CD4-positive, alpha-beta T cell treated with Interleukin-12 subunit alpha and Interleukin-12 subunit beta, for 1 hour (primary cell): Measurements from ENCODE around the gene IL1RAPL2.
"Not testable (repeated sequence)": the region's sequence is repeated elsewhere in the genome, so short reads cannot be mapped to it uniquely, and the experiment has no call there.

Experiments used
- DNase-seq: peaks from one replicate; pipeline ENCODE4 v3.0.0-alpha.2; 2020

Gene IL1RAPL2

DNA sequence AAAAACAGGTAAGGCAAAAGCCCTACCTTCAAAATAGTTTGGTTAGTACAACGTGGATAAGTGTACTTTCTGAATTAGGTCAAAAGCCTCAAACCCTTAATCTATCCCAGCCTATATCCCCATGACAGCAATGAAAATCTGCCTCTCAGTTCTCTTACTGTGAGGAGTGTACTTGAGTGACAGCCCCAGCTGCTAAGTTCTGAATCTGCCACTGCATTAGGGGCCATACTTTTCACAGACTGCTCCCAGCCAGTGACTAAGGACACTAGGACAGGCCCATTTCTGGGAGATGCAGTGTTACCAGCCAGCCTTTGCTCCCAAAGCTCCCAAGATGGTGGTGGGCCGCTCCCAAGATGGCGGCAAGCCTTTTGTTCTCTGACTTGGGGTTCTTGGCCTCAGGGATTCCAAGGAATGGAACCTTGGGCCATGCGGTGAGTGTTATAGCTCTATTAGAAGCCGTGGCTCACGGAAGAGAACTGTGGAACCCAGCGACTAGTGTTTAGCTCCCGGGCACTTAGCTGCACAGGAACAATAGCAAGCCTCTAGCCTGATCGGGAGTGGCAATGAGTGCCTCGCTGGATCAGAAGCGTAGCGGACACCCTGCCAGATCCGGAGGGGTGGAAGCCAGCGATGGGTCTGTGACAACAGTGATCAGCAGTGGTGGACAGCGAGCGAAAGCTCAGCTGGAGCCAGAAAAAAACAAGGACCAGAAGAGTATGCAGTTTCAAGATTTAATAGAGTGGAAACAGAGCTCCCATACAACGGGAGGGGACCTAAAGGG, 1080.8 kb downstream of the IL1RAPL2 start:
- DNase-seq, result no peak

DNA sequence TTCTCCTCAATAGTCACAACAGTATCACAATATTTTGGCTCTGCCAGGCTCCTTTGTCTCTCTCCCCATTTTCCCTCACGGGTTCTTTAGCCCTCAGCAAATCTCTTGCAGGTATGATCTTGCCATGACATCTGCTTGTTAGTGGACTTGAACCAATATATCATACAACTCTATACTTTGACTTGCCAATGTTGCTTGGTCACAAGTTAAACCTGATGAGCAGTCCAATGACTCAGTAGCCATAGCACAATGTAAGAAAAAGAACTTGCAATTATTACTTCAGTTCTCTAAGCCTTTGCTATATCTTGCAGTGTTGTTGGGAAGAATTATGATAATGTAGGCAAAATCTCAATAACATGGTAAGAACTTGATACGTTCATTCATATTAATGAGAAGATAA, 1081.8 kb downstream of the IL1RAPL2 start:
- no peak for DNase-seq

DNA sequence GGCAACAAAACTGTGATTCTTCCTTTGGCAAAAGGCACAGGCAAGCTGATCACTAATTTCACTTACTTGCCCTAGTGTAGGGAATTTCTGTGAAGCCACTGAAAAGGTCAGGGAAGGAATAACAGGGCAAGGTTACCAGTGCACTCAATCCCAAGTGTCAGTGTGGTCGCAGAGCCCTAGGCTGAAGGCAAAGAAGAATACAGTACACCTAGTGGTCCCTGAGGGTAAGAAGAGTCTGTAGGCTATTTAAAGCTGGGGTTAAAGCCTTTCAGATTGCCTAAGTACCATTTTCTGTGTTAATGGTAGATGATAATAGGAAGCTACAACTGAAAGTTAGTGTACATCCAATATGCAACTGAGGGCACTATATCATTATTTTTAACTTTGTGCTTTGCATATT, 1082.7 kb downstream of the IL1RAPL2 start:
- no peak for DNase-seq

DNA sequence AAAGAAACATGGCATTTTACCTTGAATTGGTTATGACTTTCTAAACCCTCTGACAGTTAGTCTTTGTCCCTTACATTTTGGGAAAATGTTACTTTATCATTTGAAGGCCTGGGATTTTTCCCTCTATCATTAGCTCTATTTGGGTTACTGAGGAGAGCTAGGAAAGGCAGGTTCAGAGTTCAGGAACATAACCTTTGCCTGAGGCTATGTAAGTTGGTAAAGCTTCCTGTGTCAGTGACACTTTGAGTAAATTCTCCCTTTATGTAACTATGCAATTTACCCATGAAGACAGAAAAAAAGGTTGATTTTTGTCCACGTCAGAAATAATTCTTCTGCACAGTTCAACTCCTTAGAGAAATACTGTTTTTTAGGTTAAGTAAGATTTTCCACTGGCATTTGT, 1084.6 kb downstream of the IL1RAPL2 start:
- no peak for DNase-seq

DNA sequence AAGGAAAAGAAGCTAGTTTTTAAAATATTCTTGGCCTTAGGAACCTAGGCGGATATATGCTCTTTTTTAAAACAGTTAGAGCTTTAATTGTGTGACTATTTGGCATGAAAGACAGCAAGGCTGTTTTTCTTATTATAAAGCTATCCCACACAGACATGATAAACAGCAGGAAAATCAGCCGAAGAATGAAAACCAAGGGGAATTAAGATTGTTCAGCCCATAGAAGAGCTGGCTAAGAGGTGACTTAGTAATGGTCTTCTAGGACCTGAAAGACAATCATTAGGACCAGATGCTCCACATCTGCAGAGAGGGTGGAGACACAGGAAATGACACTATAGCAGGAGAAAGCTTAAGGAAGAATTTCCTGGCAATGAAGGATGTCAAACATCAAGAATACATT, 1085.0 kb downstream of the IL1RAPL2 start:
- DNase-seq, result no peak

DNA sequence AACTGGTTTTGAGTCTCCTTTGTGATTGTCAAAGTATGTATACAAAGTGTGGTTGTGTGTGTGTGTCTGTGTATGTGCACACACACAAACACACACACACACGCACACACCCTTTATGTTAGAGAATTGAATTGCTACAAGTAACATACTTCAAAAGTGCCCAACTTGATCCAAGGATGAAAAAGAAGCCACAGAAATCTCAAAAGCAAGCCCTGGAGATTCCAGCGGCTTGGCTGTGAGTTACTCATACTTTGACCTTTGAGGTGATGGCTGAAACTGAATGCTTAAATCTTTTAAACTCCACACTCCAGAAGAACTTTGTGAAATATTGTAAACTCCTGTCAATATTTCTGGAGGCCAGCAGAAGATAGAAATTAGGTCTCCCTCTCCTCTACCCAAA, 1087.9 kb downstream of the IL1RAPL2 start:
- no peak for DNase-seq

DNA sequence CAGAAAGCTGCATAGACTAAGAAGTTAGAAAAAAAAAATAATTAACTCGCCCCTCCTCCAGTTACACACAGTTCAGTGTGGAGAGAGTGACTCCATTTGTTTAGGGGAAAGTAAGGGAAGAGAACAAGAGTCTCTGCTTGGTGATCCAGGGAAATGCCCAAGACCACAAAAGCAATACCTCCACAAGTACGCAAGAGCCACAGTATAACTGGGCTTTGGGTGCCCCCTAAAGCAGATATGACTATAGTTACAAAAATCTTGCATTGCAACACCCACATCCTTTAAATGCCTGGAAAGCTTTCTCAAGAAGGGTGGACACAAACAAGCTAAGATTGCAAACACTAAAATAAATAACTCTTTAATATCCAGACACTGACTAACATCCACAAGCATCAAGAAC, 1092.1 kb downstream of the IL1RAPL2 start:
- no peak for DNase-seq

DNA sequence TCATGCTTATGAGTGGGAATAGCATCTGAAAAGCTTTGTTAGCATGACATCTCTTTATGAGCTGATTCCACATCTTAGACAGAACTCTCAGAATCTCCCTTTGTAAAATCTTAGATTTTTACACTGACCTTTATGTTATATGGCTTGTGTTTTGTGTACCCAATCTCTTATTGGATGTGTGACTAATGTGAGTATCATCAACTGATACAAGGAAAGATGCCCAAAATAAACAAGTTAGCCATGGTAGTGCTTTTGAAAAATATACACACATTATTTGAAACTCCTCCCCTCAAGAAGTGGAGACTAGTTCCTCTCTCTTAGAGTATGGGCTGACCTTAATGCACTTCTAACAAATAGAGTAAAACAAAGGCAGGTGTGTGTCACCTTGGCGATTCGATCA, 1096.2 kb downstream of the IL1RAPL2 start:
- no peak for DNase-seq

DNA sequence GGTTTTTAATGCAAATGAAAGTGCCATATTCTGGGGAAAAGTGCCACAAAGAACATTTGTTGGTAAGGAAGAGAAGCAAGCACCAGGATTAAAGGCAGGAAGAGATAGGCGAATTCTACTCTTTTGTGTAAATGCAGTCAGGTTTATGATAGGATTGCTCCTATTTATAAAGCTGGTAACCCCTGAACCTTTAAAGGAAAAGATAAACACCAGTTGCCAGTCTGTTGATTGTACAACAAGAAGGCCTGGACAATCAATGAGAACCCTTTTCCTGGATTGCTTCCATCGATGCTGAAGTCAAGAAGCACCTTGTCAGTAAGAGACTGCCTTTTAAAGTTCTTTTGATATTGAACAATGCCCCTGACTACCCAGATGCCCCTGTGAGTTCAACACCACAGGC, 1098.2 kb downstream of the IL1RAPL2 start:
- DNase-seq, result no peak

DNA sequence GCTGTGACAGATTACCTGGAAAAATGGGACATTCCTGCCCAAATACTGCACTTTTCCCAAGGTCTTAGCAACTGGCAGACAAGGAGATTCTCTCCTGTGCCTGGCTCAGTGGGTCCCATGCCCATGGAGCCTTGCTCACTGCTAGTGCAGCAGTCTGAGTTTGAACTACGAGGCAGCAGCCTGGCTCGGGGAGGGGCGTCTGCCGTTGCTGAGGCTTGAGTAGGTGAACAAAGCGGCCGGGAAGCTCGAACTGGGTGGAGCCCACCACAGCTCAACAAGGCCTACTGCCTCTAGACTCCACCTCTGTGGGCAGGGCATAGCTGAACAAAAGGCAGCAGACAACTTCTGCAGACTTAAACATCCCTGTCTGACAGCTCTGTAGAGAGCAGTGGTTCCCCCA, 1118.3 kb downstream of the IL1RAPL2 start:
- not testable (repeated sequence) for DNase-seq

DNA sequence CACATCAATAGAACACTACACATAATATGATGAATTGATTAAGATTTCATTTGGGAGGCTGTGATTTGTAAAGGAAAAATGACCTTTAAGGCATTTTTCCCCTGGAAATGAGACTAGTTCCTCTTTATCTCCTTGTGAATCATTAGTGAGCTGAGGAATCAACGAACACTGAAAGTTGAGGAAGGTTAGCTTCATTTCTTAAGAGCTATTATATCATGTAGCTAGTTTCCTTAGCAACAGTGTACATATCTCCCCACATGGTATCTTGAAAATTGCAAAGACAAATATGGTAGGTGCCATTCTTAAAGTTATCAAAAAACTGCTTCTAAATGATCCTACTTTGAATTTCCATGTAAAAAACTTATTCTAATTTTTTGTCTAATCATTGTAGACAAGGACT, 1128.8 kb downstream of the IL1RAPL2 start:
- DNase-seq, result no peak

DNA sequence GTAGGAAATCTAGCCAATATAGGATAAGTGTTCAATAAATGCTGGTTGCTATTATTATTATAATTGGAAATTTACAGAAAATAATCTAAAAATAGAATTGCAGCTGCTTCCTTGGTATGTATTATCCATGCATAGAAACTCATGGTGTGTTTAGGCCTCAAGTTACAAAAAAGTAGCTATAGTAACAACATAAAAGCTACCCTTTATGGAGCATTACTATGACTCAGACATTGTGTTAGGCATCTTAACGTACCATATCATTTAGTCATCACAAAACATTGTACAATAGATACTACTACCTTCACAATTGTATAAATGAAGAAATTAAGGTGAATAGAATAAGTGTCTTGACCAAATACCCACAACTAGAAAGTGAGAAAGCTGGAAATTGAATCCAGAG, 1129.5 kb downstream of the IL1RAPL2 start:
- DNase-seq, result no peak

DNA sequence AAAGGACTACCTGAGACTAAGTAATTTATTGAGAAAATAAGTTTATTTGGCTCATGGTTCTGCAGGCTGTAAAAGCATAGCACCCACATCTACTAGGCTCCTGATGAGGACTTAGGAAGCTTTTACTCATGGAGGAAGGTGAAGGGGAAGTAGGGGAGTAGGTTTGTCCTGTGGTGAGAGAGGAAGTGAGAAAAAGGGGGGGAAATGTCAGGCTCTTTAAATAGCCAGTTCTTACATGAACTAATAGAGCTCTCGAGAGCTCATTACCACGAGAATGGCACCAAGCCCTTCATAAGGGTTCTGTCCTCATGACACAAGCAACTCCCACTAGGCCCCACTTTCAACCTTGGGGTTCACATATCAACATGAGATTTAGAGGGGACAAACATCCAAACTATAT, 1130.9 kb downstream of the IL1RAPL2 start:
- DNase-seq, result no peak

DNA sequence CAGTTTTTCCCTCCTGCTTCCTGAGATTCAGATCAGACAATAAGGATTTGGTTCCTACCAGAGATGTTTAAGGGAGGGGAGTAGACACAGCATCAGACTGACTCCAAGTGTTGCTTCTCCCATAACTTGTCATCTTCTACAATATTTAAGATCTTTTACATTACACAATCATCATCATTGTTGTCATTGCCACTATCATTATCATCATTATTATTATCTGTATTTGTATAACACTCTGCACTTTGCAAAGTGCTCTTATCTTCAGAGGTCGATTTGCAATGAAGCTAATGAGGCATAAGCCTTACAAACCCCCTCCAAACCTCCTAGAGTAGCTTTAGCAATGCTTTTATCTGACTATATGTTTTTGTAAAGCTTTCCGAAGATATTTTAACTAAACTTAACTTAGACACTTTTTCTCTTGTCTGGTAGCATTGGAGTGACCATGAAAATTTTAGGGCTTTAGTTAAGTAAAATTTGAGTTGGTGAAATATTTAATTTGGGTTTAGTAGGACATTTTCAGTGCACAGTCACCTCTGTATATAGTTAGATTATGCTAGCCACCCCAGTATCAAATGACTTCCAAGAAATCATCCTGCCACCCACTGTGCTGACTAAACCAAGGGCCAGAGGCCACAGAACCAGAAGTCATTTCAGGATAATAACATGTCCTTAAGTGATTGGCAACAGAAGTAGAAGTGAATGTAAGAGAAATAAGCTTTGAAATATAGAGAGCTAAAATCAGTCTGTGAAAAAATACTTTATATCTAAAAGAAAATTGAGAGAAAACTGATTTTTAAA, 1132.2 kb downstream of the IL1RAPL2 start:
- no peak for DNase-seq

DNA sequence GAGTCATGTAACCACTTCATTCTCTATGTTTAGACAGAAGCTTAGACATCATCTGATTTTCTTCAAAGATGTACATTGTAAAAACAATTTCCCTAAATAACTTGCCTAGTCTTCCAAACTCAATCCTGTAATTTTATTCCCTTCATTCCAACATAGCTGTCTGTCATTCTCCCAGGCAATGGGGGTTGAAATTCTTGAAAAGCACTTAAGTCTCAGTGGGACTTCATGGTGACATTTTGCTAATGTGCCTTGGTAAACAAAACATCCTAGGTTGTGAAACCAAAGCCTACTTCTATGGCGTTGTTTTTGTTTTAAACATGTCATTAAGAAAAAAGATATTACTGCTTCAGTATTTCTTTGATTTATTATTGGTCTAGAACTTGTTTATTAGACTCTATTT, 1134.3 kb downstream of the IL1RAPL2 start:
- no peak for DNase-seq

DNA sequence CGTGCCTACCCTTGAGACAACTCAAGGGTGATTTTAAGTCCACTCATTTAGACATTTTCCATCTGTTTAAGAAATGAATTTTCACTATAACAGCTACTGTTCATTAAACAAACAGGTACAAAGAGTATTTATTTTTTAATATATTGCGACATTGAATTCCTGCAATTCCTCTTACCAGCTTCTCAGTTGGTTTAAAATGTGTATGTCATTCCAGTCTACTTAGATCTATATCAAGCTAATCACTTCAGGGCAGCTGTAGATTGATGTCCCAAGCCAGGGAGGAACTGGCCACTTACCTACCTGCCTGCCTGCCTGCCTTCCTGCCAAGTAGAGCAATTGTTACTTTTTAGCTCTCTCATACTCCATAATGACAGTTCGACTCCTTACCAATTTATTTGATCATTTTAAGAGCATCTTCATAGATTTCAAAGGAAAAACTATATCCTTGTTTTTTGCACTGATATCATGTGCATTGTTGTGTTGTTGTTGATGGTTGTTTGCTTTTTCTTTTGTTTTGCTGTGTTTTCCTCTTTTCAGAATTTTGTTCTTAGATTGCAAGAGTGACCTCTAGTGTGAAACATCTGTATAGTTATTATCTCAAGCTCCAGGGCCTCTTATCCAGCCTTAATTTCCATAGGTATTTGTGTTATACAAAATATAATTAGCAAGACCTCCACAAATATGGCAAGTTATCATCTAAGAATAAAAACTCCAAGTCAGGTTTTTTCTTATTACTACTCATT, 1135.5 kb downstream of the IL1RAPL2 start:
- DNase-seq, result no peak

DNA sequence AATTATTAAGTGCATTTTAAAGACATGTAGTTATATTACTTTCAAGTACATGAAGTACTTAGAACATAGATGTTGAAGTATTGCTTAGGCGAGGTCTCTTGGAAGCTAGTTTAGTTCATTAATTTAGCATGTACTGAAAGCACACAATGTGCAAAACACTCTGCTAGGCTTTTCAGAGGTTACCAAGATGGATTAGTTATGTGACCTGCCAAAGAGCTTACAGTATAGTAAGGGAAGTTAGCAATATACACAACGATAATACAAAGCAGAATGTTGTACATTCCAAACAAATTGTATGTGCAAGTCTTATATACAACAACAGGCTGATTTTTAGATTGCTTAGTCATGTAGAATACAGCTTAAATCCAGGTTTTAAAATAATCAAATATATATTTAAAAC, 1137.9 kb downstream of the IL1RAPL2 start:
- DNase-seq, result no peak

DNA sequence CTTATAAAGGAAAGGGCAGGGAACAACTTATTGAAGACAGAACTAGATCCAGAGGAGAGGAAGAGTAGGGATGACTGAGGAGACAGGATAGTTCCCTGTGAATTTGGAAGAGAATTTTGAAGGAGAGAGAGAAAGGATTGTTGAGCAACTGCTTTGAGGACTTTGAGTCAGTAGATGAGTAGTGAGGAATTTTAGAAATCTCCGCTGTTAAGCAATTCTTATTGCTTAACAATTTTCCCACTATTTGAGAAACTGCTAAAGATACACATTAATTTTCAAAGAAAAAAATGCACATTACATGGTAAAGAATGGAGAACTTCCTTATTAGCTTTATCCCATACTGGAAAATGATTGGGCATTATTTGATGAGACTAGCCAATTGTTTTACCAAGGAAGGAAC, 1140.0 kb downstream of the IL1RAPL2 start:
- DNase-seq, result no peak

DNA sequence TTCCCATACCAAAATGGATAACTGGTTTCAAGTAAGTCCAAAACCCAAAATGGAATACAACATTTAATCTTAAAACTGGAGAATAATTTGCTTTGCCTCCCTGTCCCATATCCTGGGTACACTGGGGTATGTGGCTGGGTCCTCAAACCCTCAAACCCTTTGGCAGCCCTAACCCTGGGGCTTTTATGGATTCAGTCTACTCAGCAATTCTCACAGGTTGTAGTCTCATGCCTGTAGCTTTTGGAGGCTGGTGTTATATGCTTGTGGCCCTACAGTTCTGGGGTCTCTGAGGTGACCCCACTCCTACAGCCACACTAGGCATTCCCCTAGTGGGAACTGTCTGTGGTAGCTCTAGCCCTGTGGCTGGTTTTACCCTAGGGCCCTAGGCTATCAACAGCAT, 1145.8 kb downstream of the IL1RAPL2 start:
- no peak for DNase-seq

DNA sequence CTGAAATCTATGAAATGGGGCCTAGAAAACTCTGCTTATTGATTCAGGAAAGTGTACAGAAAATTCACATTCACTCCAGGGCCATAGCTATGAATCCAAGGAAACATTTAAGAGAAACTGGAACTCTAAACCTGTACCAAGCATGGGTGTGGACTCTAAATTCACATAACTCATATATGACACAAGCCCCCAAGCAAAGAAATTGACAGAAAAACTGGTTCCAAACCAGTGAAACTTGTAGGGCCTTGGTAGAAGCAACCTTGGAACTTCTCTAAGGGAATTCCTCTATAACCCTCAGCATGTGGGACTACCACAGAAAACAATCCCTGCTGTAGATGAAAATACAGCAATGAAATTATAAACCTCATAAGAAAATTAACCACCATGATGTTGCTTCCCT, 1149.7 kb downstream of the IL1RAPL2 start:
- DNase-seq, result no peak

DNA sequence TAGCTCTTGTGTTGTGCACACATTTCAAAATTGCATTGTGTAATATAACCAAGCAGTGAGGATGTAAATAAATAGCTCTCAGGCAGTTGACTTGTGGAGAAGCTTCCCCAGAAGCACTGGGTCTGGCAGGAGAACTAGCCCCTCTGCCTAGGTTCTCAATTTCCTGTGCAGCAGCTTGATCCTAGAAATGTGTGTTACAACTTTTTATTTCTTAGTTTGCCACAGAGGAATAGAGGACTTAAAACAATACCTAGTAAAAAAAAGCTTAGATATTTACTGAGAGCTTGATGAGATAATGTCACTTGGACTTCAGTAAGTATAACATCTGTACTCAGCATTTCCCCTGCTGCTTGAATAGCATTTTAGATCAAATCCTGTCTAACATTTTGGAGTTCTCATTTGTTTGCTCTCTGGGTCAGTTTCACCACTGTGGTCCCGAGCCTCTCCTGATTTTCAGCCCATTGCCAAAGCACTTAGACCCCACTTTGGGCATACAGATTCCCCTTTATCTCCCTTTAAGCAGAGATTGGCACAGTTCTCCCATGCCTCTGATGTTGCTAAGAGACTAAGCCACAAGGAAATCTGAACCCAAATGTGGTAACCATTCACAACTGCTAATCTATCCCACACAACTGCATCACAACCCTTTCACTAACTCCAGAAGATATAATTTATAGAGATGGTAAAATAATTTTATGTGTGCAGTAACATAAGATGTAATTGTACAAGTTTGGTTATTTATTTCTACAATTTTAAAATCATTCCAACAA, 1158.2 kb downstream of the IL1RAPL2 start:
- DNase-seq, result no peak

DNA sequence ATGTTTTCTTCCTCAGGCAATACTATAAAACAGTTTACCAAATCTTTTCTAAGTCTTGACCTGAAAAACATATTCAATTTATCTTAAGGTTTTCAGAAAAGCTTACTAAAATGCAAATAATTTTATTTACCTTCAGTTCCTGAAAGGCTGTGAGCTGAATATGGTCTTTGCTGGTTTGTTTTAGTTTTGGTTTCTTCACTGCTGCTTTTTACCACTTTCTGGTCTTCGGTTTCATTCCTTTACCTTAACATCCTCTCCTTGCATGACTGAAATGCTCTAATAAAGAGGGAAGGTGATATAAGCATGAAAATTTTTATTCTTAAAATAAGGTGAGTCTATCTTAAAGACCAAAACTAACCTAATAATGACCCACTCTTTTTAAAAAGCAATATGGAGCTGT, 1159.2 kb downstream of the IL1RAPL2 start:
- DNase-seq, result no peak

DNA sequence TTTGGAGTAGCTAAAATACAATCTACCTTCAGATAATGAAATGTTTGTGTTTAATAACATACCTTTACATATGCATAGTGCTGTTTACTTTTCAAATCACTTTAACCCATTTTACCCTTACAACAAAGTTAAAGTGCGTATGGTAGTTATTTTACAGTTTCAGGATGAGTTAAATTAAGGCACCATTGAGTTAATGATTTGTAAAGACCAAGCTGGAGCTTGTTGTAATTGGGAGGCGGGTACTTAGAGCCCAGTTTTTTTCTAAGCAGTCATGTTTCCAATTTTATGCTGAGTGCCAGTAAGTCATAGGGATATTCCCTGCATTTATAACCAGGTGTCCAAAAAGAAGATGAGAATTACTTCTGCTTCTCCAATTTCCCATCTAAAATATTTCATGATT, 1172.2 kb downstream of the IL1RAPL2 start:
- DNase-seq, result no peak
